Mesendoderm (in vitro differentiated cells): ENCODE results near the gene CREB5.

Source experiments
- DNase-seq: peaks from one replicate; pipeline ENCODE4 v3.0.0; 2013
- H2AK5ac ChIP-seq: 2 replicates; pipeline ENCODE4 v1.6.1; 2013; ENCODE audit warnings: low read length, inconsistent platforms
- H2BK120ac ChIP-seq: 2 replicates; pipeline ENCODE4 v1.6.1; 2013; ENCODE audit warnings: low read depth, mild to moderate bottlenecking, low read length, moderate library complexity, mixed read lengths
- H2BK15ac ChIP-seq: replicated peaks from 2 replicates; pipeline ENCODE4 v1.6.1; 2013; ENCODE audit warnings: low read depth, mild to moderate bottlenecking, moderate library complexity
- H2BK5ac ChIP-seq: 2 replicates; pipeline ENCODE4 v1.6.1; 2013; ENCODE audit warnings: low read length, inconsistent platforms
- H3K18ac ChIP-seq: 2 replicates; pipeline ENCODE4 v1.6.1; 2013; ENCODE audit warnings: mild to moderate bottlenecking, low read length, mixed read lengths
- H3K23ac ChIP-seq: one replicate; pipeline ENCODE4 v1.6.1; 2013; ENCODE audit warnings: low read length
- H3K27ac ChIP-seq: 2 replicates; pipeline ENCODE4 v1.5.1; 2013; ENCODE audit warnings: low read depth, mild to moderate bottlenecking, inconsistent platforms, low read length, moderate library complexity
- H3K27me3 ChIP-seq: 2 replicates; pipeline ENCODE4 v1.6.1; 2013; ENCODE audit warnings: low read length, control low read depth, mild to moderate bottlenecking, inconsistent platforms; ENCODE audit not compliant: insufficient read depth, poor library complexity
- H3K36me3 ChIP-seq: 2 replicates; pipeline ENCODE4 v1.6.1; 2013; ENCODE audit warnings: low read length, inconsistent platforms; ENCODE audit not compliant: control insufficient read depth, insufficient read depth
- H3K4ac ChIP-seq: one replicate; pipeline ENCODE4 v1.6.1; 2013; ENCODE audit warnings: low read depth, mild to moderate bottlenecking, low read length, moderate library complexity
- H3K4me1 ChIP-seq: 2 replicates; pipeline ENCODE4 v1.6.1; 2013; ENCODE audit warnings: low read depth, low read length, inconsistent platforms; ENCODE audit not compliant: control insufficient read depth
- H3K4me2 ChIP-seq: 2 replicates; pipeline ENCODE4 v1.6.1; 2013; ENCODE audit warnings: low read length
- H3K4me3 ChIP-seq: 2 replicates; pipeline ENCODE4 v1.5.1; 2013; ENCODE audit warnings: mild to moderate bottlenecking, low read length
- H3K56ac ChIP-seq: one replicate; pipeline ENCODE4 v1.6.1; 2013; ENCODE audit warnings: low read length
- H3K79me1 ChIP-seq: 2 replicates; pipeline ENCODE4 v1.6.1; 2013; ENCODE audit warnings: low read length, inconsistent platforms
- H3K79me2 ChIP-seq: 2 replicates; pipeline ENCODE4 v1.6.1; 2013; ENCODE audit warnings: mild to moderate bottlenecking, low read length; ENCODE audit not compliant: control insufficient read depth, insufficient read depth
- H3K9ac ChIP-seq: 2 replicates; pipeline ENCODE4 v1.6.1; 2013; ENCODE audit warnings: low read length, inconsistent platforms
- H4K5ac ChIP-seq: one replicate; pipeline ENCODE4 v1.6.1; 2013; ENCODE audit warnings: low read length
- H4K8ac ChIP-seq: one replicate; pipeline ENCODE4 v1.6.1; 2013; ENCODE audit warnings: low read depth, mild to moderate bottlenecking, control low read depth, low read length, moderate library complexity
- WGBS: extraction: QIAGEN DNeasy Blood & Tissue Kit; methylation state at CpG from one replicate; pipeline ENCODE4 v1.1.7; 2013; ENCODE audit warnings: low lambda C conversion rate, missing lambda C conversion rate; ENCODE audit not compliant: insufficient coverage; ENCODE audit errors: extremely low coverage; 5-methylcytosine and 5-hydroxymethylcytosine counted together

Gene CREB5

DNA sequence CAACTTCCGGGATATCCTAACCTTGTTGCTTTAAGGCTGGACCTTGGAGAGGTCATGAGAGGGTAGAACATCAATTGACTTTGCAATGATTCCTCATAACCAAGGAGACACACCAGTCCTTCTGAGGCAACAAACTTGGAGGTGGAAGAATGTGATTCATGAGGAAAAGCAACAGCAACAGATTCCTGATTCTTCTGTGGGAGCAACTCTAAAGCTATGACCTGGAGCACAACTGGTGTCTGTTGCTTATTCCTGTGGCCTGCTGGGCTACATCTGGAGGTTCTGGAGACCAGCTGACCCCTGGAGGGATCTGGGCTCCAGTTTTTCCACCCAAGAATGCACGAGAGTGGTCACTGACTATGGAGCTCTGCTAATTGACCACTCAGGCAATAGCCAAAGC lies 116.6 kb downstream of the CREB5 start:
- Histone ChIP-seq H2AK5ac (no peak overlapping the region), H3K27ac (no peak overlapping the region), H3K4me3 (no peak overlapping the region), H2BK120ac (no peak overlapping the region), H3K27me3 (no peaks in the 10 kb centered on the region), H3K56ac (no peak overlapping the region), H3K36me3 (no peaks in the 10 kb centered on the region), H3K4me1 (peaks cover 2% of the 10 kb centered on the region), H3K79me1 (no peaks in the 10 kb centered on the region), H3K4ac (no peak overlapping the region), H3K18ac (no peak overlapping the region), H4K5ac (no peak overlapping the region), H4K8ac (no peak overlapping the region), H3K4me2 (no peak overlapping the region), H2BK15ac (no peak overlapping the region), H3K9ac (no peak overlapping the region), H3K23ac (no peak overlapping the region), H3K79me2 (no peaks in the 10 kb centered on the region), H2BK5ac (no peak overlapping the region)
- no peak for DNase-seq
- WGBS: no CpG with 5 or more reads among the region's 2 CpGs

DNA sequence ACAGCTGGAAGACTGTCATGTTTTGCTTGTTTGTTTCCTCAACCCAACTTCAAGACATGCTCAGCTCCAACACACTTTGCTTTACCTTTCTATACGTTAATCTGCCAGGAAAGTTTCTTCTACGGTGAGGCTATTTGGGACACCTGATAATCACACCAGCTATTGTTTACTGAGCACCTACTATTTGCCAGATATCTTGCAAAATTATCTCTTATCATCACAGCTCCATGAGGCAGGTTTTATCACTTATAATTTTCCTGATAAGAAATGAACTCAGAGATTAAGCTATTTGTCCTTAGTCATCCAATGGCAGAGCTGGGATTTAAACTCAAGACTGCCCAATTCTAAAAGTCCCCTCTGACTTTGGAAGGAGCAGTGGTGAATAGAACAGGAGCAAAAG lies 117.4 kb downstream of the CREB5 start:
- Histone ChIP-seq H3K4me3 (no peak overlapping the region), H2BK15ac (no peak overlapping the region), H3K79me1 (no peaks in the 10 kb centered on the region), H3K4ac (no peak overlapping the region), H3K23ac (no peak overlapping the region), H3K9ac (no peak overlapping the region), H2BK5ac (no peak overlapping the region), H3K79me2 (no peaks in the 10 kb centered on the region), H3K56ac (no peak overlapping the region), H3K4me1 (peaks cover 2% of the 10 kb centered on the region), H4K8ac (no peak overlapping the region), H2AK5ac (no peak overlapping the region), H3K4me2 (no peak overlapping the region), H3K27ac (no peak overlapping the region), H3K18ac (no peak overlapping the region), H3K27me3 (no peaks in the 10 kb centered on the region), H4K5ac (no peak overlapping the region), H2BK120ac (no peak overlapping the region), H3K36me3 (no peaks in the 10 kb centered on the region)
- DNase-seq: peak; percentile 60
- WGBS: no CpG with 5 or more reads among the region's 2 CpGs

GRCh38 chr7:28530175-28530802 lies 118.0 kb downstream of the CREB5 start:
- H2AK5ac ChIP-seq: no peak overlapping the region
- no CpG with 5 or more reads among the region's 12 CpGs for WGBS
- H3K79me1 ChIP-seq: no peaks in the 10 kb centered on the region
- H3K4ac ChIP-seq: no peak overlapping the region
- H3K27ac ChIP-seq: no peak overlapping the region
- H3K4me2 ChIP-seq: no peak overlapping the region
- no peak overlapping the region for H2BK120ac ChIP-seq
- H3K4me1 ChIP-seq: peaks cover 2% of the 10 kb centered on the region
- no peak overlapping the region for H3K23ac ChIP-seq
- H3K18ac ChIP-seq: no peak overlapping the region
- no peak overlapping the region for H3K4me3 ChIP-seq
- no peaks in the 10 kb centered on the region for H3K79me2 ChIP-seq
- no peak overlapping the region for H2BK5ac ChIP-seq
- H2BK15ac ChIP-seq: no peak overlapping the region
- H4K8ac ChIP-seq: no peak overlapping the region
- no peaks in the 10 kb centered on the region for H3K36me3 ChIP-seq
- H3K56ac ChIP-seq: no peak overlapping the region
- no peak overlapping the region for H4K5ac ChIP-seq
- H3K27me3 ChIP-seq: no peaks in the 10 kb centered on the region
- no peak overlapping the region for H3K9ac ChIP-seq
- no peak for DNase-seq

DNA sequence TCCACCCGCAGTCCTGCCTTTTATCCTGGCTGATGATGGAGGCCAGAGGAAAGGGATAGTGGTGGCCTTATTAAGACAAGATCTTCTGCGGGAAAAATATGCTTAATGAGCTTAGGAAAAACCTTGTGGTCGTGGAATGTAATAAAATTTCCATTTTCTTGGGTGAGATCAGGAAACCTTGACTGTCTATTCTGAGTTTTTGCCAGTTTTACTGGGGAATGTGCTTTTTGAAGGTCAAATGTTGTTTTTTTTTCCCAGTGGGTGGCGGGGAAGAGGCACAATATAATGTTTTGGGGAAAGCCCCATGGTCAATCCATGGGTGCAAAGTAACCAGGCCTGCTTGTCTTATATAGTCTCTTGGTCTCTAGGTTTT lies 118.5 kb downstream of the CREB5 start:
- Histone ChIP-seq H3K36me3 (no peaks in the 10 kb centered on the region), H2BK15ac (no peak overlapping the region), H3K4me1 (peaks cover 2% of the 10 kb centered on the region), H3K56ac (no peak overlapping the region), H2BK5ac (no peak overlapping the region), H3K4ac (no peak overlapping the region), H2AK5ac (no peak overlapping the region), H3K79me2 (no peaks in the 10 kb centered on the region), H3K27me3 (no peaks in the 10 kb centered on the region), H3K18ac (no peak overlapping the region), H3K4me3 (no peak overlapping the region), H2BK120ac (no peak overlapping the region), H4K5ac (no peak overlapping the region), H4K8ac (no peak overlapping the region), H3K23ac (no peak overlapping the region), H3K9ac (no peak overlapping the region), H3K79me1 (no peaks in the 10 kb centered on the region), H3K27ac (no peak overlapping the region), H3K4me2 (no peak overlapping the region)
- no peak for DNase-seq
- no CpG with 5 or more reads among the region's 4 CpGs for WGBS

GRCh38 chr7:28531291-28531690 lies 119.0 kb downstream of the CREB5 start:
- no peak for DNase-seq
- no CpG with 5 or more reads among the region's 3 CpGs for WGBS
- no peak overlapping the region for H3K27ac ChIP-seq
- H3K23ac ChIP-seq: no peak overlapping the region
- no peak overlapping the region for H3K4ac ChIP-seq
- H2BK120ac ChIP-seq: no peak overlapping the region
- no peak overlapping the region for H2AK5ac ChIP-seq
- H3K18ac ChIP-seq: no peak overlapping the region
- H3K79me2 ChIP-seq: no peaks in the 10 kb centered on the region
- H3K4me1 ChIP-seq: peaks cover 2% of the 10 kb centered on the region
- no peak overlapping the region for H2BK15ac ChIP-seq
- H3K79me1 ChIP-seq: no peaks in the 10 kb centered on the region
- no peak overlapping the region for H2BK5ac ChIP-seq
- no peak overlapping the region for H3K9ac ChIP-seq
- no peaks in the 10 kb centered on the region for H3K36me3 ChIP-seq
- no peak overlapping the region for H4K5ac ChIP-seq
- no peak overlapping the region for H4K8ac ChIP-seq
- H3K4me2 ChIP-seq: no peak overlapping the region
- H3K27me3 ChIP-seq: no peaks in the 10 kb centered on the region
- H3K4me3 ChIP-seq: no peak overlapping the region
- H3K56ac ChIP-seq: no peak overlapping the region

DNA sequence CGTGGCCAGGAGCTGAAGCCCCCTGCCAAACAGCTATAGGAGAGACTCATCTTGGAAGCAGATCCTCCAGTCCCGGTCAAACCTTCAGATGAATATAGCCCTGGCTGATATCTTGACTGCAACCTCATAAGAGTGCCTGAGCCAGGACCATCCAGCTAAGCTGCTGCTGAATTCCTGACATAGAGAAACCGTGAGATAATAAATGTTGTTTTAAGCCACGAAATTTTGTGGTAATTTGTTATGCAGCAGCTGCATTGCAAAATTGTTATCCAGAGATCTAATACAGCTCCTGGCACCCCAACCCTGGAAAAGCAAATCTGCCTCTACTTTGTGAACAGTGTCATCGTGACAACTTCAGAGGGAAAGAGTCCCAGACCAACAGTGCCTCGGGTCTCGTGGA lies 119.9 kb downstream of the CREB5 start:
- Histone ChIP-seq H2AK5ac (no peak overlapping the region), H2BK5ac (no peak overlapping the region)

More for the DNA sequence above, 119.9 kb downstream of the CREB5 start:
- H3K4me1 ChIP-seq: peaks cover 2% of the 10 kb centered on the region
- H3K36me3 ChIP-seq: no peaks in the 10 kb centered on the region
- H3K23ac ChIP-seq: no peak overlapping the region
- H3K27me3 ChIP-seq: no peaks in the 10 kb centered on the region
- H3K4ac ChIP-seq: no peak overlapping the region
- DNase-seq: no peak
- no peak overlapping the region for H3K56ac ChIP-seq
- H3K27ac ChIP-seq: no peak overlapping the region
- H3K4me3 ChIP-seq: no peak overlapping the region
- no CpG with 5 or more reads among the region's 7 CpGs for WGBS
- H2BK120ac ChIP-seq: no peak overlapping the region
- H2BK15ac ChIP-seq: no peak overlapping the region
- H3K18ac ChIP-seq: no peak overlapping the region
- no peak overlapping the region for H4K5ac ChIP-seq
- no peaks in the 10 kb centered on the region for H3K79me1 ChIP-seq
- H3K9ac ChIP-seq: no peak overlapping the region
- no peak overlapping the region for H3K4me2 ChIP-seq
- no peak overlapping the region for H4K8ac ChIP-seq
- H3K79me2 ChIP-seq: no peaks in the 10 kb centered on the region
